SU-DHL-6 (cell line): ENCODE data around the gene LHPP.
A peak's percentile ranks its signal among the peaks of the same experiment; 100 is the strongest.

ENCODE experiments used
- H2AFZ ChIP-seq: fragments of 200-600 bp; sonication (generic); 2 replicates; pipeline ENCODE4 v1.6.1; 2014; ENCODE audit warnings: low read depth, mild to moderate bottlenecking, moderate library complexity, mixed read lengths, antibody characterized with exemption, low read length; ENCODE audit not compliant: severe bottlenecking
- H3F3A ChIP-seq: fragments of 200-600 bp; shearing (Covaris generic); 2 replicates; pipeline ENCODE4 v1.6.0; 2016; ENCODE audit warnings: antibody characterized with exemption, mild to moderate bottlenecking; ENCODE audit not compliant: insufficient read depth
- H3K27ac ChIP-seq: fragments of 200-600 bp; sonication (generic); 2 replicates; pipeline ENCODE4 v1.5.1; 2016; ENCODE audit warnings: low read depth, mild to moderate bottlenecking, low read length, moderate library complexity, mixed read lengths
- H3K27me3 ChIP-seq: fragments of 200-600 bp; sonication (generic), shearing (Covaris generic); 2 replicates; pipeline ENCODE4 v1.6.0; 2014; ENCODE audit warnings: mild to moderate bottlenecking, low read length
- H3K36me3 ChIP-seq: fragments of 200-600 bp; sonication (generic); 2 replicates; pipeline ENCODE4 v1.6.1; 2014; ENCODE audit warnings: mild to moderate bottlenecking, low read length, mixed read lengths
- H3K4me2 ChIP-seq: fragments of 300-600, 200-600 bp; shearing (Covaris generic), sonication (generic); 2 replicates; pipeline ENCODE4 v1.6.0; 2014; ENCODE audit warnings: low read length, low read depth, mild to moderate bottlenecking; ENCODE audit not compliant: poor library complexity, severe bottlenecking
- H3K4me3 ChIP-seq: fragments of 200-600 bp; sonication (generic); 2 replicates; pipeline ENCODE4 v1.5.1; 2014; ENCODE audit warnings: antibody characterized with exemption, low read length, mild to moderate bottlenecking, mixed read lengths; ENCODE audit not compliant: insufficient read depth, poor library complexity, severe bottlenecking
- H3K79me2 ChIP-seq: fragments of 200-600 bp; sonication (generic); 2 replicates; pipeline ENCODE4 v1.6.1; 2014; ENCODE audit warnings: mild to moderate bottlenecking, low read length, moderate library complexity; ENCODE audit not compliant: insufficient read depth
- H3K9ac ChIP-seq: fragments of 200-600 bp; sonication (generic); 2 replicates; pipeline ENCODE4 v1.7.0; 2014; ENCODE audit warnings: mild to moderate bottlenecking, low read length
- H3K9me2 ChIP-seq: fragments of 200-600 bp; sonication (generic); replicated peaks from 2 replicates; pipeline ENCODE4 v1.6.1; 2014; ENCODE audit warnings: low read length; ENCODE audit not compliant: insufficient read depth
- H3K9me3 ChIP-seq: fragments of 200-600 bp; sonication (generic); 2 replicates; pipeline ENCODE4 v1.6.1; 2014; ENCODE audit warnings: low read length, mixed read lengths; ENCODE audit not compliant: insufficient read depth
- H4K20me1 ChIP-seq: fragments of 200-600 bp; sonication (generic); 2 replicates; pipeline ENCODE4 v1.6.1; 2014; ENCODE audit warnings: low read depth, mild to moderate bottlenecking, antibody characterized with exemption, low read length, moderate library complexity, mixed read lengths
- CTCF ChIP-seq: fragments of 200-600 bp; sonication (generic); IDR thresholded peaks from one replicate; pipeline ENCODE4 v1.5.1; 2017; ENCODE audit warnings: antibody characterized with exemption, mild to moderate bottlenecking, low read length, moderate library complexity; ENCODE audit not compliant: insufficient read depth, poor library complexity, severe bottlenecking
- EZH2phosphoT487 ChIP-seq: fragments of 200-600 bp; sonication (generic), shearing (Covaris generic); conservative IDR thresholded peaks from 2 replicates; pipeline ENCODE4 v1.6.1; 2018; ENCODE audit warnings: mild to moderate bottlenecking, antibody characterized with exemption, low read length, moderate library complexity, mixed read lengths

LHPP gene

DNA sequence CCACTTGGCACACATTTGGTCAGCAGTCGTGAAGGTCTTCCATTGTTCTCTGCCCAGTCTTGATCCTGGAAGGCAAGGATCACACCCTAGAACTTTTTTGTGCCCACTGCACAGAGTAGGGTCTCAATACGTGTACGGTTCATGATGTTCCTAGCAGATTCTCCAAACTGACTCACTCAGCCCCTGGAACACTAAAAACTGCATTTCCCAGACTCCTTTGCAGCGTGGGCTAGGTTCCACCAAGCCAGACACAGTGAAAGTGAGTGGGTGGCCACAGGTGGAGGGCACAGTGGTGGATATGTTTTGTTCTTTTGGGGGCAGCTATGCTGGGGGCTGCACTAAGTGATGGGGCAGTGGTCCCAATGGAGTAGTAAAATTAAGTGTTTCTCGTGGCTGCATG is 1.5 kb upstream of the LHPP start:
- no peaks in the 10 kb centered on the region for H3K27me3 ChIP-seq
- H3K9me2 ChIP-seq, result no peaks in the 10 kb centered on the region
- no peak overlapping the region for H3K9ac ChIP-seq
- no peak overlapping the region for H2AFZ ChIP-seq
- no peaks in the 10 kb centered on the region for H3K9me3 ChIP-seq
- no peak for TF ChIP-seq EZH2phosphoT487
- TF ChIP-seq CTCF, result no peak
- no peaks in the 10 kb centered on the region for H3K79me2 ChIP-seq
- H3K36me3 ChIP-seq, result no peaks in the 10 kb centered on the region
- no peaks in the 10 kb centered on the region for H4K20me1 ChIP-seq
- H3K27ac ChIP-seq, result no peak overlapping the region
- no peak overlapping the region for H3K4me2 ChIP-seq
- H3F3A ChIP-seq, result no peaks in the 10 kb centered on the region
- H3K4me3 ChIP-seq, result no peak overlapping the region

DNA sequence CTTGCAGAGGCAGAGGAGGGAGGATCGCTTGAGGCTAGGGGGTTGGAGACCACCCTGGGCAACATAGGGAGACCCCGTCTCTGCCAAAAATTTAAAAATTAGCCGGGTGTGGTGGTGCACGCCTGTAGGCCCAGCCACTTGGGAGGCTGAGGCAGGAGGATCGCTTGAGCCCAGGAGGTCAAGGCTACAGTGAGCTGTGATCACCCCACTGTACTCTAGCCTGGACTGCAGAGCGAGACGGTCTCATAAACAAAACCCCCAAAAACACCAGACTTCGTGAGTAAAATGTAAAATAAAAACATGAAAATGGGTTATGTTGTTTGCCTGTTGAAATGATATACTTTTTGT is 699 bp downstream of the LHPP start:
- H3K27me3 ChIP-seq, result no peaks in the 10 kb centered on the region
- H3K79me2 ChIP-seq, result no peaks in the 10 kb centered on the region
- H3K4me3 ChIP-seq, result peak overlapping the region; percentile 59
- H3K9ac ChIP-seq, result peak overlapping the region; percentile 59
- no peaks in the 10 kb centered on the region for H3K9me3 ChIP-seq
- H2AFZ ChIP-seq, result peak overlapping the region; percentile 89
- H3K9me2 ChIP-seq, result no peaks in the 10 kb centered on the region
- TF ChIP-seq EZH2phosphoT487 (no peak), CTCF (no peak)
- no peak overlapping the region for H3K27ac ChIP-seq
- peaks cover 5% of the 10 kb centered on the region; the same call in 1 of the 2 replicates for H3F3A ChIP-seq
- H4K20me1 ChIP-seq, result no peaks in the 10 kb centered on the region
- H3K36me3 ChIP-seq, result no peaks in the 10 kb centered on the region
- peak overlapping the region; percentile 59 for H3K4me2 ChIP-seq

DNA sequence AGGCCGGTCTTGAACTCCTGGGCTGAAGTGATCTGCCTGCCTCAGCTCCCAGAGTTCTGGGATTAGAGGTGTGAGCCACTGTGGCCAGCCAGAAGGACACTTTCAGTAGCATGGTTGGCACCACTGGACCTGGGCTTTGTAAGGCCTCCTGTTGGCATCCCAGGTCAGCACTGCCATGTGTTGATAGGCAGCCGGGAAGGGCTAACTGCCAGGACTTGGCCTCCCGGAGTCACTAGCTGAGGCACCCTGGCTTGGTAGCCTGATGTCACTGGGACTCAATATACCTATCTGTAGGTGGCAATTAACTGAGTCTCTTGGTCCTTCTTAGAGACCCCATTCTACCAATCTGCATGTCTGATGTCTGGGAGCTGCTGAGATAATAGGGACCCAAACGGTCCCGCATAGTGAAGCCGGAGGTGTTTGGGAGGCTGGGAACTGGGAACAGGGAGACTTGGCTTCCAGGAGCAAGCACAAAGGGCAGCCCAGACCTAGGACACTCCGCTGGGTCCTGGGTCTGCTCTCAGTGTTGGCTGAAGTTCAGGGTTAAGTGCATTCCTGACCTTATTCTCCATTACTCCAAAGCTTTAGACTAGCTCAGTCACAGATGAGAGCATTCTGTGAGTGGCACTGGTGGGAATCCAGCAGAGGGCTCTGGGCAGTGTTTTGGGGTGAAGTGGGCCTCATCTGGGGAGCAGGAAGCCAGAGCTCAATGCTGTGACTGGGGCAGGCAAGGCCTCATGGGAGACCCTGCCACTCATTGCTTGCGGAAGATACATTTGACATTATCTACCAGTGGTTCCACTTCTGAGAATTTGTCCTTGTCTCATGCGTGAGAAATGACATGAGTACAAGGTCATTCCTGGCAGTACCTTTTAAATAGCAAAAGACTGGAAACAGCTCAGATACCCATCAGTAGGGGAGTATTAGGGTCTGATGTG is 2.7 kb downstream of the LHPP start:
- Histone ChIP-seq H3K9me2 (no peaks in the 10 kb centered on the region), H2AFZ (no peak overlapping the region), H3K36me3 (no peaks in the 10 kb centered on the region), H3K4me2 (peak overlapping the region; percentile 39), H3K9me3 (no peaks in the 10 kb centered on the region), H3K79me2 (no peaks in the 10 kb centered on the region), H3K27ac (no peak overlapping the region), H4K20me1 (no peaks in the 10 kb centered on the region), H3F3A (peaks cover 5% of the 10 kb centered on the region; the same call in 1 of the 2 replicates), H3K27me3 (no peaks in the 10 kb centered on the region), H3K9ac (0 out of 2 replicates have a peak overlapping the region, but pooled peaks have one; percentile 5), H3K4me3 (no peak overlapping the region)
- TF ChIP-seq EZH2phosphoT487 (no peak), CTCF (no peak)
